Measurements from ENCODE around the gene IFNK. TPM values are rescaled to one million over a fixed set of nuclear protein-coding genes. Genes with fewer than 3 reads are reported as not detected.
"Not testable (repeated sequence)": the region's sequence is repeated elsewhere in the genome, so short reads cannot be mapped to it uniquely, and the experiment has no call there.

The IFNK gene
- total and polyA plus RNA-seq, 2 donors (not counting 1 experiment from before 2014, with no cell fraction given), result not detected

GRCh38 chr9:27499451-27499850 is 24.6 kb upstream of the IFNK start:
- no peak overlapping the region for H2AFZ ChIP-seq (ENCODE audit: low read length)
- no peaks in the 10 kb centered on the region for H3K27me3 ChIP-seq (ENCODE audit: control insufficient read depth, insufficient read depth, low read length)
- H3K36me3 ChIP-seq (ENCODE audit: control insufficient read depth, insufficient read depth, low read length), result no peaks in the 10 kb centered on the region
- no peak overlapping the region for H3K27ac ChIP-seq (ENCODE audit: insufficient read depth, low read length)
- no peak overlapping the region for H3K9ac ChIP-seq (ENCODE audit: insufficient read depth, low read length)
- H3K79me2 ChIP-seq (ENCODE audit: control insufficient read depth, insufficient read depth, low read length), result no peaks in the 10 kb centered on the region
- no peak for TF ChIP-seq CTCF (conservative IDR thresholded peaks at IDR 0.05 in 1 of 2, IDR thresholded peaks at IDR 0.05 in 1 of 2; ENCODE audit: low read depth in 1 of 2, low read length in 2 of 2)
- no peak for TF ChIP-seq EZH2 (IDR thresholded peaks at IDR 0.05; ENCODE audit: low read length, missing control alignments)
- H3K4me3 ChIP-seq (replicated peaks in 1 of 4; ENCODE audit: control extremely low read depth in 1 of 4, insufficient read depth in 1 of 4, low read depth in 3 of 4, low read length in 4 of 4), result no peak overlapping the region
- DNase-seq (ENCODE audit: low read depth in 2 of 2), result peak; percentile 10 to 42
- no peaks in the 10 kb centered on the region for H3K4me1 ChIP-seq (ENCODE audit: control insufficient read depth, extremely low read depth, insufficient read depth, low read length)
- no peaks in the 10 kb centered on the region for H3K9me3 ChIP-seq (ENCODE audit: control insufficient read depth, insufficient read depth, low read depth, low read length)
- H4K20me1 ChIP-seq (ENCODE audit: control insufficient read depth, extremely low read depth, insufficient read depth, low read length), result no peaks in the 10 kb centered on the region
- no peak overlapping the region for H3K4me2 ChIP-seq (ENCODE audit: extremely low read depth, insufficient read depth, low read length)

- not testable (repeated sequence) for H3K4me3 ChIP-seq (replicated peaks in 1 of 4; ENCODE audit: control extremely low read depth in 1 of 4, insufficient read depth in 1 of 4, low read depth in 3 of 4, low read length in 4 of 4); DNase-seq (ENCODE audit: low read depth in 2 of 2); H3K27me3 ChIP-seq (ENCODE audit: control insufficient read depth, insufficient read depth, low read length); H4K20me1 ChIP-seq (ENCODE audit: control insufficient read depth, extremely low read depth, insufficient read depth, low read length); H3K9ac ChIP-seq (ENCODE audit: insufficient read depth, low read length); H3K4me2 ChIP-seq (ENCODE audit: extremely low read depth, insufficient read depth, low read length); H3K27ac ChIP-seq (ENCODE audit: insufficient read depth, low read length); H3K79me2 ChIP-seq (ENCODE audit: control insufficient read depth, insufficient read depth, low read length); H2AFZ ChIP-seq (ENCODE audit: low read length); H3K4me1 ChIP-seq (ENCODE audit: control insufficient read depth, extremely low read depth, insufficient read depth, low read length); H3K9me3 ChIP-seq (ENCODE audit: control insufficient read depth, insufficient read depth, low read depth, low read length); H3K36me3 ChIP-seq (ENCODE audit: control insufficient read depth, insufficient read depth, low read length)
Observed at GRCh38 chr9:27500902-27501301, 23.2 kb upstream of the IFNK start.

DNA sequence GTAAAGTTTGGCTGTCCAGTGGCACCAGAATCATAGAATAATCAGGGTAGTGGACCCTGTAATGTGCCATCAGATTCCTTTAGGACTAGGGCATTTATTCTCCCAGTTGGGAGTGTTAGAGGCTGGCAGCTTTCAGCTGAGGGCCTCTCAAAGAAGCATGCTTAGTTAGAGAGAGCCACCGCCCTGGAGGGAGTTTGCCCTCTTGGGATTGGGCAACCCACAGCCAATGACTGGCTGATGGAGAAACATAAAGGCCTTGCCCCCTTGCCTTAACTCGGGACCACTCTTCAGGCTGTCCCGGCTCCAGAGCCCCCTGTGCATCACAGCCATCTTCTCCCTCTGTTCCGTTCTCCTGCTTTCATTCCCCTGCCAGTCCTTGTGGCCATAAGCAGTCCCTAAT is 20.5 kb upstream of the IFNK start:
- Histone ChIP-seq H3K4me3 (replicated peaks in 1 of 4; ENCODE audit: control extremely low read depth in 1 of 4, insufficient read depth in 1 of 4, low read depth in 3 of 4, low read length in 4 of 4) (no peak overlapping the region), H4K20me1 (ENCODE audit: control insufficient read depth, extremely low read depth, insufficient read depth, low read length) (no peaks in the 10 kb centered on the region), H3K79me2 (ENCODE audit: control insufficient read depth, insufficient read depth, low read length) (no peaks in the 10 kb centered on the region), H3K27ac (ENCODE audit: insufficient read depth, low read length) (no peak overlapping the region), H3K27me3 (ENCODE audit: control insufficient read depth, insufficient read depth, low read length) (no peaks in the 10 kb centered on the region), H3K4me1 (ENCODE audit: control insufficient read depth, extremely low read depth, insufficient read depth, low read length) (no peaks in the 10 kb centered on the region), H2AFZ (ENCODE audit: low read length) (no peak overlapping the region), H3K9me3 (ENCODE audit: control insufficient read depth, insufficient read depth, low read depth, low read length) (no peaks in the 10 kb centered on the region), H3K36me3 (ENCODE audit: control insufficient read depth, insufficient read depth, low read length) (no peaks in the 10 kb centered on the region), H3K9ac (ENCODE audit: insufficient read depth, low read length) (no peak overlapping the region), H3K4me2 (ENCODE audit: extremely low read depth, insufficient read depth, low read length) (no peak overlapping the region)
- DNase-seq (ENCODE audit: low read depth in 2 of 2), result no peak
- no peak for TF ChIP-seq EZH2 (IDR thresholded peaks at IDR 0.05; ENCODE audit: low read length, missing control alignments)

DNA sequence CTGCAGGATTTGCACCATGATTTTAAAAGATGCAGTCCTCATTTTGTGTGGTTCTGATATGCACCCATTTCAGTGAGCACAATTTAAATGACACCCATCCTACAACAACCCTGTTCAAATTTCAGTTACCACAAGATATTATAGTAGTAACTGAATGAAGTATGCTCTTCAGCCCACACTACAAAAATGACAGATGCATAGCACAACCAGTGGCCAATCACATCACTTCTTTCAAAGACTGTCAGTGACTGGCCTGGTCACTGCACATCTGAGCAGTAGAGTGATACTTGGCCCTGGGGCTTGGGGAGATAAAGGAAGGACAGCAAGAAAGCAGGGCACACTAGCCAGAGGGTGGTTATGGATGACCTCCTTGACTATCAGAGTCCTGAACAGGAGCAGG is 19.8 kb upstream of the IFNK start:
- no peak overlapping the region for H3K4me3 ChIP-seq (replicated peaks in 1 of 4; ENCODE audit: control extremely low read depth in 1 of 4, insufficient read depth in 1 of 4, low read depth in 3 of 4, low read length in 4 of 4)

More for the DNA sequence above, 19.8 kb upstream of the IFNK start:
- no peak for DNase-seq (ENCODE audit: low read depth in 2 of 2)
- no peak overlapping the region for H3K4me2 ChIP-seq (ENCODE audit: extremely low read depth, insufficient read depth, low read length)
- H2AFZ ChIP-seq (ENCODE audit: low read length), result no peak overlapping the region
- no peaks in the 10 kb centered on the region for H4K20me1 ChIP-seq (ENCODE audit: control insufficient read depth, extremely low read depth, insufficient read depth, low read length)
- no peaks in the 10 kb centered on the region for H3K27me3 ChIP-seq (ENCODE audit: control insufficient read depth, insufficient read depth, low read length)
- no peaks in the 10 kb centered on the region for H3K4me1 ChIP-seq (ENCODE audit: control insufficient read depth, extremely low read depth, insufficient read depth, low read length)
- TF ChIP-seq CTCF (conservative IDR thresholded peaks at IDR 0.05 in 1 of 2, IDR thresholded peaks at IDR 0.05 in 1 of 2; ENCODE audit: low read depth in 1 of 2, low read length in 2 of 2), result no peak
- no peak for TF ChIP-seq EZH2 (IDR thresholded peaks at IDR 0.05; ENCODE audit: low read length, missing control alignments)
- no peak overlapping the region for H3K9ac ChIP-seq (ENCODE audit: insufficient read depth, low read length)
- no peaks in the 10 kb centered on the region for H3K79me2 ChIP-seq (ENCODE audit: control insufficient read depth, insufficient read depth, low read length)
- no peaks in the 10 kb centered on the region for H3K9me3 ChIP-seq (ENCODE audit: control insufficient read depth, insufficient read depth, low read depth, low read length)
- H3K27ac ChIP-seq (ENCODE audit: insufficient read depth, low read length), result no peak overlapping the region
- no peaks in the 10 kb centered on the region for H3K36me3 ChIP-seq (ENCODE audit: control insufficient read depth, insufficient read depth, low read length)
